HCT116 (cell line): ENCODE measurements around the gene USPL1. TPM values are rescaled to one million over a fixed set of nuclear protein-coding genes. Genes with fewer than 3 reads are reported as not detected.

Source experiments
- ATAC-seq: fragments of 200-7000 bp; cut with Tn5 transposase; 2 replicates; pipeline ENCODE4 v1.9.1; 2020; ENCODE audit warnings: mild to moderate bottlenecking, moderate library complexity
- BruUV-seq: library from RNA; stranded (reverse); fragments of 400-500 nt; replicated peaks from 2 replicates; lab custom pipeline; 2021; lab: Mats Ljungman, UMichigan
- CTCF ChIA-PET: fragments of 300-600 bp; sonication (Branson Sonifier 250); formaldehyde crosslinking; loops from one replicate; lab custom pipeline; 2021; ENCODE audit warnings: antibody characterized with exemption; lab: Charles Lee
- POLR2A ChIA-PET: fragments of 300-600, 350-600 bp; sonication (Branson Sonifier 250); formaldehyde crosslinking; loops from one replicate; lab custom pipeline; 2021; ENCODE audit warnings: antibody characterized with exemption; lab: Charles Lee
- RAD21 ChIA-PET, 2 experiments: fragments of 300-600 bp; sonication (Branson Sonifier 250); formaldehyde crosslinking; loops; one replicate each; lab custom pipeline; 2023; ENCODE audit warnings: low total read pairs in 2 of 2; ENCODE audit not compliant: uncharacterized antibody in 2 of 2, unreplicated experiment in 2 of 2, low non-redundant PET in 1 of 2; lab: Charles Lee
- DNase-seq: peaks from one replicate; pipeline ENCODE4 v3.0.0-alpha.2; 2010; ENCODE audit warnings: low read depth, low spot score
- H2AFZ ChIP-seq: fragments of 200-600 bp; shearing (Covaris generic), sonication (generic); 2 replicates; pipeline ENCODE4 v1.6.1; 2017; ENCODE audit warnings: low read depth, mixed run types, mixed read lengths, antibody characterized with exemption, low read length; ENCODE audit not compliant: poor library complexity, severe bottlenecking
- H3K27ac ChIP-seq: 2 replicates; pipeline ENCODE4 v1.5.1; 2012; ENCODE audit warnings: low read depth, low read length
- H3K27me3 ChIP-seq: fragments of 200-600 bp; sonication (generic); 2 replicates; pipeline ENCODE4 v1.6.1; 2016; ENCODE audit warnings: mixed run types, low read length, mixed read lengths; ENCODE audit not compliant: insufficient read depth
- H3K36me3 ChIP-seq, 2 experiments: fragments of 200-500 bp in 1 of 2; fragments of 200-600 bp in 1 of 2; sonication (Bioruptor generic) in 1 of 2; sonication (generic) in 1 of 2; 2 replicates each; pipeline versions ENCODE4 v1.5.1 to v1.6.1; 2014 to 2016; ENCODE audit warnings: low read length in 2 of 2, inconsistent platforms in 1 of 2, mixed read lengths in 1 of 2, mixed run types in 1 of 2; ENCODE audit not compliant: insufficient read depth in 2 of 2, control insufficient read depth in 1 of 2
- H3K4me1 ChIP-seq, 2 experiments: fragments of 200-600 bp in 1 of 2; sonication (generic) in 1 of 2; 2 replicates each; pipeline versions ENCODE4 v1.5.1 to v1.6.1; 2012 to 2017; ENCODE audit warnings: low read length in 2 of 2, inconsistent platforms in 1 of 2, mild to moderate bottlenecking in 1 of 2, mixed read lengths in 1 of 2, mixed run types in 1 of 2, moderate library complexity in 1 of 2; ENCODE audit not compliant: insufficient read depth in 2 of 2, control insufficient read depth in 1 of 2
- H3K4me2 ChIP-seq: fragments of 200-600 bp; sonication (generic); 2 replicates; pipeline ENCODE4 v1.6.1; 2017; ENCODE audit warnings: mixed run types, low read length, mixed read lengths
- H3K4me3 ChIP-seq, 2 experiments: fragments of 200-600 bp in 1 of 2; sonication (generic) in 1 of 2; replicated peaks in 1 of 2; 2 replicates each; pipeline ENCODE4 v1.5.1; 2011 to 2016; ENCODE audit warnings: low read length in 2 of 2, control low read depth in 1 of 2, low read depth in 1 of 2, mild to moderate bottlenecking in 1 of 2, mixed read lengths in 1 of 2, mixed run types in 1 of 2
- H3K79me2 ChIP-seq: fragments of 200-600 bp; sonication (generic); 2 replicates; pipeline ENCODE4 v1.6.1; 2017; ENCODE audit warnings: mild to moderate bottlenecking, mixed run types, low read length, moderate library complexity, mixed read lengths; ENCODE audit not compliant: insufficient read depth
- H3K9ac ChIP-seq: fragments of 200-600 bp; sonication (generic); 2 replicates; pipeline ENCODE4 v1.6.1; 2016; ENCODE audit warnings: low read length, mixed read lengths
- H3K9me2 ChIP-seq: fragments of 200-600 bp; sonication (generic), shearing (Covaris generic); 2 replicates; pipeline ENCODE4 v1.6.1; 2017; ENCODE audit warnings: mixed run types, mild to moderate bottlenecking, moderate library complexity; ENCODE audit not compliant: insufficient read depth
- H3K9me3 ChIP-seq, 2 experiments: fragments of 200-500 bp in 1 of 2; fragments of 200-600 bp in 1 of 2; sonication (Bioruptor generic) in 1 of 2; sonication (generic) in 1 of 2; 2 replicates each; pipeline ENCODE4 v1.6.1; 2014 to 2017; ENCODE audit warnings: low read length in 2 of 2, mixed read lengths in 2 of 2, inconsistent platforms in 1 of 2, low read depth in 1 of 2, mild to moderate bottlenecking in 1 of 2, mixed run types in 1 of 2, moderate library complexity in 1 of 2; ENCODE audit not compliant: control insufficient read depth in 1 of 2, insufficient read depth in 1 of 2
- H4K20me1 ChIP-seq: fragments of 200-600 bp; sonication (generic), shearing (Covaris generic); 2 replicates; pipeline ENCODE4 v1.6.1; 2017; ENCODE audit warnings: mixed run types, mild to moderate bottlenecking, moderate library complexity; ENCODE audit not compliant: insufficient read depth
- EGR1 ChIP-seq: IDR thresholded peaks from 2 replicates; pipeline ENCODE4 v1.6.1; 2012; ENCODE audit warnings: low read depth
- ELF1 ChIP-seq: IDR thresholded peaks from 2 replicates; pipeline ENCODE4 v1.6.1; 2012; ENCODE audit warnings: low read depth, borderline replicate concordance
- EZH2 ChIP-seq: fragments of 200-600 bp; sonication (generic); IDR thresholded peaks from 2 replicates; pipeline ENCODE4 v1.6.1; 2017; ENCODE audit warnings: antibody characterized with exemption, mixed run types
- FOSL1 ChIP-seq: IDR thresholded peaks from 2 replicates; pipeline ENCODE4 v1.6.1; 2012; ENCODE audit warnings: low read depth
- JUND ChIP-seq: IDR thresholded peaks from 2 replicates; pipeline ENCODE4 v1.6.1; 2012
- POLR2A ChIP-seq: IDR thresholded peaks from 2 replicates; pipeline ENCODE4 v1.7.0; 2011; ENCODE audit warnings: borderline replicate concordance; ENCODE audit not compliant: insufficient read depth, insufficient read length; ENCODE audit errors: extremely low read depth
- REST ChIP-seq: IDR thresholded peaks from 2 replicates; pipeline ENCODE4 v1.6.1; 2012; ENCODE audit warnings: low read depth
- SP1 ChIP-seq: IDR thresholded peaks from 2 replicates; pipeline ENCODE4 v1.6.1; 2012; ENCODE audit warnings: low read depth
- YY1 ChIP-seq: IDR thresholded peaks from 2 replicates; pipeline ENCODE4 v1.6.1; 2011; ENCODE audit warnings: low read length, low read depth, moderate library complexity, mild to moderate bottlenecking; ENCODE audit not compliant: insufficient replicate concordance; ENCODE audit errors: extremely low read depth
- ZFX ChIP-seq: fragments of 450-650 bp; IDR thresholded peaks from 2 replicates; pipeline ENCODE4 v1.6.1; 2017
- ZNF274 ChIP-seq: fragments of 200-500 bp; sonication (Bioruptor generic); IDR thresholded peaks from 2 replicates; pipeline ENCODE4 v1.6.1; 2014; ENCODE audit warnings: mild to moderate bottlenecking, low read depth, low read length, inconsistent platforms
- intact Hi-C: fragments of 100-400 bp; cut with micrococcal nuclease; formaldehyde crosslinking; loops from 2 replicates; pipeline ENCODE4 v1.10.0; 2022
- total RNA-seq: library from RNA; stranded (reverse); gene quantifications from one replicate; pipeline ENCODE4 v1.2.1, GENCODE V29; 2021; ENCODE audit not compliant: unreplicated experiment
- TF ChIP-seq, protein P1 (sequence below): IDR thresholded peaks from 2 replicates; pipeline ENCODE4 v1.6.1; 2012
- TF ChIP-seq, protein P2 (sequence below): IDR thresholded peaks from 2 replicates; pipeline ENCODE4 v1.6.1; 2012

Gene USPL1
- total RNA-seq, 1 experiment from 2014 or later: 19.7 TPM

DNA sequence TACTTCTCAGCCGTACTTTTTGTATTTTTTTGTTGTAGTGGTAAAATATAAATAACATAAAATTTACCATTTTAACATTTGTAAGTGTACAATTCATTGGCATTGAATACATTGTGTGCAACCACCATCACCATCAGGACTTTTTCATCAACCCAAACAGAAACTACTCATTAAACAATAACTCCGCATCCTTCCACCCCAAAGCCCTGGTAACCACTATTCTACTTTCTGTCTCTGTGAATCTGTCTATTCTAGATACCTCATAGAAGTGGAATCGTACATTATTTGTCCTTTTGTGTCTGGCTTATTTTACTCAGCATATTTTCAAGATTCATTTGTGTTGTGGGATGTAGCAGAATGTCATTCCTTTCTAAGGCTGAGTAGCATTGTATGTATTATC lies 38.5 kb downstream of the USPL1 start:
- RAD21 ChIA-PET: no interaction called here
- BruUV-seq: no TSS peak
- no peak overlapping the region for H2AFZ ChIP-seq
- CTCF ChIA-PET: no interaction called here
- POLR2A ChIA-PET: no interaction called here
- H3K4me3 ChIP-seq: no peak overlapping the region
- H3K27ac ChIP-seq: no peak overlapping the region
- ATAC-seq: no peak
- no peak overlapping the region for H3K9ac ChIP-seq
- no peak for TF ChIP-seq EGR1
- TF ChIP-seq SP1: no peak
- TF ChIP-seq, protein P1, sequence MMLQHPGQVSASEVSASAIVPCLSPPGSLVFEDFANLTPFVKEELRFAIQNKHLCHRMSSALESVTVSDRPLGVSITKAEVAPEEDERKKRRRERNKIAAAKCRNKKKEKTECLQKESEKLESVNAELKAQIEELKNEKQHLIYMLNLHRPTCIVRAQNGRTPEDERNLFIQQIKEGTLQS: no peak
- no peak for TF ChIP-seq ZNF274
- TF ChIP-seq, protein P2, sequence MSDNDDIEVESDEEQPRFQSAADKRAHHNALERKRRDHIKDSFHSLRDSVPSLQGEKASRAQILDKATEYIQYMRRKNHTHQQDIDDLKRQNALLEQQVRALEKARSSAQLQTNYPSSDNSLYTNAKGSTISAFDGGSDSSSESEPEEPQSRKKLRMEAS: no peak
- TF ChIP-seq POLR2A: no peak
- TF ChIP-seq ZFX: no peak
- TF ChIP-seq FOSL1: no peak
- no peak for TF ChIP-seq YY1
- TF ChIP-seq REST: no peak
- TF ChIP-seq ELF1: no peak
- TF ChIP-seq JUND: no peak
- TF ChIP-seq EZH2: no peak
- H3K79me2 ChIP-seq: peaks cover 37% of the 10 kb centered on the region
- H3K4me2 ChIP-seq: no peak overlapping the region
- H3K27me3 ChIP-seq: no peaks in the 10 kb centered on the region
- H3K36me3 ChIP-seq: peaks cover 37 to 39% of the 10 kb centered on the region in 2 experiments
- H3K4me1 ChIP-seq: no peaks in the 10 kb centered on the region
- H4K20me1 ChIP-seq: no peaks in the 10 kb centered on the region
- intact Hi-C loops: no loop called here
- no peak for DNase-seq
- no peaks in the 10 kb centered on the region for H3K9me3 ChIP-seq
- H3K9me2 ChIP-seq: no peaks in the 10 kb centered on the region
